Measurements from ENCODE around the gene PYGM.

Gene PYGM

DNA sequence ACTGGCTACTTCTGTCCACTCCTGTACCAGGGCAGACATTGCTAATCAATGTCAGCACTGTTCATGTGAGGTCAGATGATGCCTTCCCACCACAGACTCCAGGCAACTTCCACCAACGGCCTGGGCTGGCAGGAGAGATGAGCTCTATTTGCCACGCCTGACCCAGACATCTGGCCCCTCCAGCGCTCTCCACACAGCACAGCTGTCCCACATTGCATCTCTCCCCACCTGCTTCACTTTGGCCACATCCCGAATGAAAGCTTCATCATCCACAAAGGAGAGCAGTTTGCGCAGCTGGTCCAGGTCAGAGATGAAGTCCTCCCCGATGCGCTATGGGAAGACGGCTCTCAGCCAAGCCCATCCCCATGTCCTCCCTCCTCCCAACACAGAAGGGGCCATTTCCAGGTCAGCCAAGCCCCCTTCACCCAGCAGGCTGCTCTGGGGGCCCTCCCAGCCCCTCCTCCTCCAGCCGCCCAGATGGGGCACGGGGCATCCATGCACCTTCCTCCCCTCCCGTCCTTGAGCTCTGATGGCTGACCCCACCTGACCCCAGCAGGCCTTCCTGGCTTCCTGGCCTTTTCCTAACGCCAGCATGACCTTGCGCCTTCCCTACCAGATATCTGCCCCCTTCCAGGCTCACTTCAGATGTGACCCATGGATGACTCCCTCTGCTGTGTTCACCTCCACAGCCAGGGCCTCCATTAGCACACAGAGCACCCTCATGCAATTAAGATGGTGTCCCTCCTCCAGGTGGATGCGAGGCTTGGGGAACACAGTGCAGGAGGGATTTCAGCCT lies 7.4 kb downstream of the PYGM start:
- no peak overlapping the region for H3K4me3 ChIP-seq (ENCODE audit: low read length in 2 of 2)

DNA sequence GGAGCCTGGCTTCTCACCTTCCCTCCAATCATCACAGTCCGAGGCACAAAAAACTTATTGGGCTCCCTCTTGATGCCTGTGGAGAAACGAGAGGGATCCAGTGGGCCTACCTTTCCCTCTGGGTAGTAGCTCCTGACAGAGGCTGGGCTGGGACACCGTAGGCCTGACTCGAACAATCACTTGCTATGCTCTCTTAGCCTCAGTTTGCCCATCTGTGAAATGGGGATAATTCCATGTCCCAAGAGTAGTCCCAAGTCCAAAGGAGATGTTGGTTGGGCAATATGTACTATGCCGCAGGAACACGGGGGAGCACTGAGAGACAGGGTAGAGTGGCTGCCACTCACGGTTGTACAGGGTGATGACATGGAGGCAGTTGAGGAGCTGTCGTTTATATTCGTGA lies 8.2 kb downstream of the PYGM start:
- Histone ChIP-seq H4K91ac (ENCODE audit: low read depth, low read length, poor library complexity) (no peak overlapping the region), H3K4me1 (ENCODE audit: control insufficient read depth in 2 of 2, insufficient read depth in 1 of 2, low read depth in 1 of 2, low read length in 2 of 2) (peaks cover 2 to 10% of the 10 kb centered on the region in 2 donors), H2BK5ac (ENCODE audit: low read length) (no peak overlapping the region), H3K27ac (replicated peaks; ENCODE audit: low read length) (no peak overlapping the region), H3K18ac (ENCODE audit: low read length) (no peak overlapping the region), H2AK5ac (ENCODE audit: low read depth, low read length) (peak overlapping the region; percentile 65), H2BK12ac (ENCODE audit: low read length) (no peak overlapping the region), H3K9ac (ENCODE audit: low read depth, low read length, poor library complexity) (no peak overlapping the region), H3K14ac (ENCODE audit: low read length) (no peak overlapping the region), H3K4me3 (ENCODE audit: low read length in 2 of 2) (no peak overlapping the region), H4K8ac (ENCODE audit: low read depth, low read length) (no peak overlapping the region), H3K36me3 (replicated peaks in 1 of 2; ENCODE audit: control insufficient read depth in 2 of 2, insufficient read depth in 2 of 2, low read length in 2 of 2) (no peaks in the 10 kb centered on the region), H2BK15ac (ENCODE audit: low read length) (no peak overlapping the region), H2BK120ac (ENCODE audit: low read depth, low read length) (no peak overlapping the region), H3K9me3 (replicated peaks in 1 of 2; ENCODE audit: control insufficient read depth in 2 of 2, insufficient read depth in 1 of 2, low read depth in 1 of 2, low read length in 2 of 2) (no peaks in the 10 kb centered on the region), H3K4me2 (ENCODE audit: insufficient read depth, low read length, poor library complexity, severe bottlenecking) (no peak overlapping the region), H3K23ac (ENCODE audit: low read depth, low read length, poor library complexity) (peak overlapping the region; percentile 43), H2AFZ (ENCODE audit: low read length) (no peak overlapping the region), H3K79me1 (ENCODE audit: low read depth, low read length) (peaks cover 4% of the 10 kb centered on the region), H3K4ac (ENCODE audit: low read length) (no peak overlapping the region), H3K27me3 (ENCODE audit: control insufficient read depth in 3 of 3, insufficient read depth in 3 of 3, low read depth in 1 of 3, low read length in 3 of 3) (peaks cover 0 to 7% (median 0%) of the 10 kb centered on the region in 3 experiments)
- DNase-seq (ENCODE audit: low spot score): no peak
- WGBS, 2 donors (ENCODE audit: extremely low coverage in 2 of 2, insufficient read length in 2 of 2, insufficient replicate concordance in 1 of 2): no CpG with 5 or more reads among the region's 9 CpGs

More for the DNA sequence above, 7.4 kb downstream of the PYGM start:
- H3K14ac ChIP-seq (ENCODE audit: low read length): no peak overlapping the region
- H2BK12ac ChIP-seq (ENCODE audit: low read length): no peak overlapping the region
- H3K4ac ChIP-seq (ENCODE audit: low read length): no peak overlapping the region
- H3K23ac ChIP-seq (ENCODE audit: low read depth, low read length, poor library complexity): peak overlapping the region; percentile 1
- no peaks in the 10 kb centered on the region for H3K27me3 ChIP-seq (ENCODE audit: control insufficient read depth in 3 of 3, insufficient read depth in 3 of 3, low read depth in 1 of 3, low read length in 3 of 3)
- H2AK5ac ChIP-seq (ENCODE audit: low read depth, low read length): peak overlapping the region; percentile 2
- WGBS, 2 donors (ENCODE audit: extremely low coverage in 2 of 2, insufficient read length in 2 of 2, insufficient replicate concordance in 1 of 2): no CpG with 5 or more reads among the region's 14 CpGs
- H3K27ac ChIP-seq (replicated peaks; ENCODE audit: low read length): no peak overlapping the region
- H3K18ac ChIP-seq (ENCODE audit: low read length): peak overlapping the region; percentile 44
- peaks cover 4% of the 10 kb centered on the region for H3K79me1 ChIP-seq (ENCODE audit: low read depth, low read length)
- no peaks in the 10 kb centered on the region for H3K36me3 ChIP-seq (replicated peaks in 1 of 2; ENCODE audit: control insufficient read depth in 2 of 2, insufficient read depth in 2 of 2, low read length in 2 of 2)
- H2AFZ ChIP-seq (ENCODE audit: low read length): no peak overlapping the region
- no peak for DNase-seq (ENCODE audit: low spot score)
- no peak overlapping the region for H2BK15ac ChIP-seq (ENCODE audit: low read length)
- H3K4me1 ChIP-seq (ENCODE audit: control insufficient read depth in 2 of 2, insufficient read depth in 1 of 2, low read depth in 1 of 2, low read length in 2 of 2): peaks cover 2 to 10% of the 10 kb centered on the region in 2 donors
- no peaks in the 10 kb centered on the region for H3K9me3 ChIP-seq (replicated peaks in 1 of 2; ENCODE audit: control insufficient read depth in 2 of 2, insufficient read depth in 1 of 2, low read depth in 1 of 2, low read length in 2 of 2)
- H4K8ac ChIP-seq (ENCODE audit: low read depth, low read length): no peak overlapping the region
- no peak overlapping the region for H2BK120ac ChIP-seq (ENCODE audit: low read depth, low read length)
- no peak overlapping the region for H2BK5ac ChIP-seq (ENCODE audit: low read length)
- H3K9ac ChIP-seq (ENCODE audit: low read depth, low read length, poor library complexity): no peak overlapping the region
- no peak overlapping the region for H4K91ac ChIP-seq (ENCODE audit: low read depth, low read length, poor library complexity)
- H3K4me2 ChIP-seq (ENCODE audit: insufficient read depth, low read length, poor library complexity, severe bottlenecking): no peak overlapping the region

DNA sequence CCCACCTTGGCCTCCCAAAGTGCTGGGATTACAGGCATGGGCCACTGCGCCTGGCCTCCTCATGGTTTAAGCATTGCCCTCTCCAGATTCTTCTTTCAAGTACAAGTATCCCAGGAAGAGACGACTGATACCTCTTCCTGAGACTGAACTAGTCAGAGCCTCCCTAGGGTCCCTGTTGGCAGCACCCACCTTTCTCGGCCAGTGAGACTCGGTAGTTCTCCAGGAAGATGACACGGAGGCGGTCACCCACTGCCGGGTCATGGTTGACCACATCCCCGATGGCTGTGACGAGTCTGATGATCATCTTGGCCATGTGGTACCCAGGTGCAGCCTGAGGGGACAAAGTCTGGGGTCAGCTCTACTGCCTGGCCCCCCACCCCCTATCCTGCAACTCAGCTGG lies 8.6 kb downstream of the PYGM start:
- no peak for DNase-seq (ENCODE audit: low spot score)
- Histone ChIP-seq H2BK5ac (ENCODE audit: low read length) (no peak overlapping the region), H3K9me3 (replicated peaks in 1 of 2; ENCODE audit: control insufficient read depth in 2 of 2, insufficient read depth in 1 of 2, low read depth in 1 of 2, low read length in 2 of 2) (no peaks in the 10 kb centered on the region), H3K36me3 (replicated peaks in 1 of 2; ENCODE audit: control insufficient read depth in 2 of 2, insufficient read depth in 2 of 2, low read length in 2 of 2) (no peaks in the 10 kb centered on the region), H3K27me3 (ENCODE audit: control insufficient read depth in 3 of 3, insufficient read depth in 3 of 3, low read depth in 1 of 3, low read length in 3 of 3) (peaks cover 0 to 10% (median 0%) of the 10 kb centered on the region in 3 experiments), H2AK5ac (ENCODE audit: low read depth, low read length) (peak overlapping the region; percentile 65), H3K9ac (ENCODE audit: low read depth, low read length, poor library complexity) (no peak overlapping the region), H2BK15ac (ENCODE audit: low read length) (no peak overlapping the region), H3K27ac (replicated peaks; ENCODE audit: low read length) (no peak overlapping the region), H3K23ac (ENCODE audit: low read depth, low read length, poor library complexity) (peak overlapping the region; percentile 43), H2AFZ (ENCODE audit: low read length) (no peak overlapping the region), H3K4me1 (ENCODE audit: control insufficient read depth in 2 of 2, insufficient read depth in 1 of 2, low read depth in 1 of 2, low read length in 2 of 2) (peaks cover 2 to 10% of the 10 kb centered on the region in 2 donors), H3K4me3 (ENCODE audit: low read length in 2 of 2) (no peak overlapping the region), H3K18ac (ENCODE audit: low read length) (peak overlapping the region; percentile 16), H2BK12ac (ENCODE audit: low read length) (no peak overlapping the region), H2BK120ac (ENCODE audit: low read depth, low read length) (no peak overlapping the region), H3K4me2 (ENCODE audit: insufficient read depth, low read length, poor library complexity, severe bottlenecking) (no peak overlapping the region), H4K91ac (ENCODE audit: low read depth, low read length, poor library complexity) (no peak overlapping the region), H3K79me1 (ENCODE audit: low read depth, low read length) (peaks cover 4% of the 10 kb centered on the region), H3K14ac (ENCODE audit: low read length) (peak overlapping the region; percentile 98), H3K4ac (ENCODE audit: low read length) (peak overlapping the region; percentile 13), H4K8ac (ENCODE audit: low read depth, low read length) (no peak overlapping the region)
- no CpG with 5 or more reads among the region's 9 CpGs for WGBS, 2 donors (ENCODE audit: extremely low coverage in 2 of 2, insufficient read length in 2 of 2, insufficient replicate concordance in 1 of 2)

DNA sequence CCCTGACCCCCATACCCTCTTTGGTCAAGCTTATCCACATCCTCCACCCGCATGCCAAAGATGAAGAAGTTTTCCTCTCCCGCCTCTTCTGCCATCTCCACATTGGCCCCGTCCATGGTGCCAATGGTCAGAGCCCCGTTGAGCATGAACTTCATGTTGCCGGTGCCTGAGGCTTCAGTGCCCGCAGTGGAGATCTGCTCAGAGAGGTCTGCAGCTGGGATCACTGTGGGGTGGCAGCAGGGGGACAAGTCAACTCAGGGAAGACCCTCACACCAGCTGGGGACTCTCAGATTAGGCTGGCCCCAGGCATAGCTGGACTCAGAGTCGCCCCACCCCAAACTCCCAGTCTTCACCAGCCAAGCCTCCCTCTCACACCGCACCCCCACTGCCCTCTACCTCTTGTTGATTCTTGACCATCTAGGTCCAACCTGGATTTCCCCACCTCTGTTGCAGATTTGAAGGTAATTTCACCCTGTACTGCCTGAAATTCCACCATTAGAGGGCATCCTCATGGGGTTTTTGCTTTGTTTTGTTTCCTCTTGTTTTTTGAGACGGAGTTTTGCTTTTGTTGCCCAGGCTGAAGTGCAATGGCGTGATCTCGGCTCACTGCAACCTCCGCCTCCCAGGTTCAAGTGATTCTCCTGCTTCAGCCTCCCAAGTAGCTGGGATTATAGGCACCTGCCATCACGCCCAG lies 9.3 kb downstream of the PYGM start:
- H2AK5ac ChIP-seq (ENCODE audit: low read depth, low read length): peak overlapping the region; percentile 14
- WGBS, 2 donors (ENCODE audit: extremely low coverage in 2 of 2, insufficient read length in 2 of 2, insufficient replicate concordance in 1 of 2): no CpG with 5 or more reads among the region's 13 CpGs
- H3K4me1 ChIP-seq (ENCODE audit: control insufficient read depth in 2 of 2, insufficient read depth in 1 of 2, low read depth in 1 of 2, low read length in 2 of 2): peaks cover 2 to 14% of the 10 kb centered on the region in 2 donors
- H3K4ac ChIP-seq (ENCODE audit: low read length): no peak overlapping the region
- H3K23ac ChIP-seq (ENCODE audit: low read depth, low read length, poor library complexity): no peak overlapping the region
- H4K91ac ChIP-seq (ENCODE audit: low read depth, low read length, poor library complexity): no peak overlapping the region
- peaks cover 4% of the 10 kb centered on the region for H3K79me1 ChIP-seq (ENCODE audit: low read depth, low read length)
- DNase-seq (ENCODE audit: low spot score): no peak
- H2BK120ac ChIP-seq (ENCODE audit: low read depth, low read length): no peak overlapping the region
- H3K9ac ChIP-seq (ENCODE audit: low read depth, low read length, poor library complexity): no peak overlapping the region
- H2BK12ac ChIP-seq (ENCODE audit: low read length): no peak overlapping the region
- no peak overlapping the region for H2AFZ ChIP-seq (ENCODE audit: low read length)
- no peaks in the 10 kb centered on the region for H3K9me3 ChIP-seq (replicated peaks in 1 of 2; ENCODE audit: control insufficient read depth in 2 of 2, insufficient read depth in 1 of 2, low read depth in 1 of 2, low read length in 2 of 2)
- peaks cover 0 to 10% (median 0%) of the 10 kb centered on the region in 3 experiments for H3K27me3 ChIP-seq (ENCODE audit: control insufficient read depth in 3 of 3, insufficient read depth in 3 of 3, low read depth in 1 of 3, low read length in 3 of 3)
- no peak overlapping the region for H4K8ac ChIP-seq (ENCODE audit: low read depth, low read length)
- no peak overlapping the region for H3K14ac ChIP-seq (ENCODE audit: low read length)
- H2BK5ac ChIP-seq (ENCODE audit: low read length): peak overlapping the region; percentile 78
- no peak overlapping the region for H3K18ac ChIP-seq (ENCODE audit: low read length)
- H3K4me2 ChIP-seq (ENCODE audit: insufficient read depth, low read length, poor library complexity, severe bottlenecking): no peak overlapping the region
- no peaks in the 10 kb centered on the region for H3K36me3 ChIP-seq (replicated peaks in 1 of 2; ENCODE audit: control insufficient read depth in 2 of 2, insufficient read depth in 2 of 2, low read length in 2 of 2)
- no peak overlapping the region for H3K27ac ChIP-seq (replicated peaks; ENCODE audit: low read length)
- no peak overlapping the region for H2BK15ac ChIP-seq (ENCODE audit: low read length)
- H3K4me3 ChIP-seq (ENCODE audit: low read length in 2 of 2): no peak overlapping the region
